Measurements from ENCODE around the gene THRA.

Gene THRA

GRCh38 chr17:40122136-40122998, 59.6 kb downstream of the THRA start:
- Histone ChIP-seq H3K79me2 (ENCODE audit: control insufficient read depth, low read length) (peaks cover 72% of the 10 kb centered on the region), H3K27ac (ENCODE audit: low read depth, low read length) (peak overlapping the region; percentile 60), H3K9me3 (ENCODE audit: control insufficient read depth, insufficient read depth, low read length) (no peaks in the 10 kb centered on the region), H3K9me2 (replicated peaks; ENCODE audit: control insufficient read depth, low read length) (no peaks in the 10 kb centered on the region), H3K4me3 (ENCODE audit: low read length) (peak overlapping the region; percentile 84), H3F3A (ENCODE audit: control insufficient read depth, insufficient read depth) (peaks cover 6% of the 10 kb centered on the region; the same call in 1 of the 2 replicates), H3K4me1 (ENCODE audit: control insufficient read depth, low read length) (peaks cover 26% of the 10 kb centered on the region), H3K36me3 (ENCODE audit: control insufficient read depth, low read length) (peaks cover 57% of the 10 kb centered on the region), H3K4me2 (ENCODE audit: low read length) (peak overlapping the region; percentile 97), H3K27me3 (ENCODE audit: control insufficient read depth, low read length) (no peaks in the 10 kb centered on the region), H4K20me1 (ENCODE audit: control insufficient read depth, insufficient read depth, low read depth, low read length) (peaks cover 13% of the 10 kb centered on the region)
- TF ChIP-seq CTCF (IDR thresholded peaks at IDR 0.05; ENCODE audit: low read depth, low read length, poor library complexity, severe bottlenecking) (no peak), EZH2phosphoT487 (IDR thresholded peaks at IDR 0.05; ENCODE audit: borderline replicate concordance, low read length) (no peak)

- Histone ChIP-seq H3K36me3 (ENCODE audit: control insufficient read depth, low read length) (peaks cover 65% of the 10 kb centered on the region), H3K9me3 (ENCODE audit: control insufficient read depth, insufficient read depth, low read length) (no peaks in the 10 kb centered on the region), H4K20me1 (ENCODE audit: control insufficient read depth, insufficient read depth, low read depth, low read length) (peaks cover 13% of the 10 kb centered on the region), H3K9me2 (replicated peaks; ENCODE audit: control insufficient read depth, low read length) (no peaks in the 10 kb centered on the region), H3K79me2 (ENCODE audit: control insufficient read depth, low read length) (peaks cover 75% of the 10 kb centered on the region), H3F3A (ENCODE audit: control insufficient read depth, insufficient read depth) (peaks cover 2% of the 10 kb centered on the region; the same call in 1 of the 2 replicates), H3K4me1 (ENCODE audit: control insufficient read depth, low read length) (peaks cover 26% of the 10 kb centered on the region), H3K27ac (ENCODE audit: low read depth, low read length) (peak overlapping the region; percentile 60), H3K4me2 (ENCODE audit: low read length) (peak overlapping the region; percentile 88), H3K4me3 (ENCODE audit: low read length) (peak overlapping the region; percentile 84), H3K27me3 (ENCODE audit: control insufficient read depth, low read length) (no peaks in the 10 kb centered on the region)
- TF ChIP-seq CTCF (IDR thresholded peaks at IDR 0.05; ENCODE audit: low read depth, low read length, poor library complexity, severe bottlenecking) (no peak), EZH2phosphoT487 (IDR thresholded peaks at IDR 0.05; ENCODE audit: borderline replicate concordance, low read length) (no peak)
Measured at GRCh38 chr17:40122999-40123810, 60.4 kb downstream of the THRA start.

GRCh38 chr17:40123811-40124114, 61.0 kb downstream of the THRA start:
- H3K9me3 ChIP-seq (ENCODE audit: control insufficient read depth, insufficient read depth, low read length): no peaks in the 10 kb centered on the region
- peaks cover 75% of the 10 kb centered on the region for H3K79me2 ChIP-seq (ENCODE audit: control insufficient read depth, low read length)
- H3K9me2 ChIP-seq (replicated peaks; ENCODE audit: control insufficient read depth, low read length): no peaks in the 10 kb centered on the region
- H3K4me1 ChIP-seq (ENCODE audit: control insufficient read depth, low read length): peaks cover 26% of the 10 kb centered on the region
- no peaks in the 10 kb centered on the region for H3K27me3 ChIP-seq (ENCODE audit: control insufficient read depth, low read length)
- peak overlapping the region; percentile 84 for H3K4me3 ChIP-seq (ENCODE audit: low read length)
- H4K20me1 ChIP-seq (ENCODE audit: control insufficient read depth, insufficient read depth, low read depth, low read length): peaks cover 13% of the 10 kb centered on the region
- no peak for TF ChIP-seq CTCF (IDR thresholded peaks at IDR 0.05; ENCODE audit: low read depth, low read length, poor library complexity, severe bottlenecking)
- TF ChIP-seq EZH2phosphoT487 (IDR thresholded peaks at IDR 0.05; ENCODE audit: borderline replicate concordance, low read length): no peak
- no peak overlapping the region for H3K27ac ChIP-seq (ENCODE audit: low read depth, low read length)
- peaks cover 68% of the 10 kb centered on the region for H3K36me3 ChIP-seq (ENCODE audit: control insufficient read depth, low read length)
- H3F3A ChIP-seq (ENCODE audit: control insufficient read depth, insufficient read depth): no peaks in the 10 kb centered on the region
- H3K4me2 ChIP-seq (ENCODE audit: low read length): peak overlapping the region; percentile 88

Measured in DOHH2 (cell line).